K562 (cell line): ENCODE results near the gene SLC5A6. TPM values are rescaled to one million over a fixed set of nuclear protein-coding genes. Genes with fewer than 3 reads are reported as not detected.

ENCODE experiments used
- ATAC-seq: fragments of 200-7000 bp; cut with Tn5 transposase; 3 replicates; pipeline ENCODE4 v1.9.1; 2020; ENCODE audit warnings: moderate library complexity
- BruUV-seq: library from RNA; stranded (reverse); fragments of 400-500 nt; replicated peaks from 2 replicates; lab custom pipeline; 2021; lab: Mats Ljungman, UMichigan
- CTCF ChIA-PET: fragments of 300-600 bp; formaldehyde crosslinking; extraction: SDS; loops from one replicate; lab custom pipeline; 2021; ENCODE audit warnings: low intra/inter-chr PET ratio; lab: Yijun Ruan, JAX
- POLR2A ChIA-PET: fragments of 300-600, 350-650 bp; sonication (Branson Sonifier 250); formaldehyde crosslinking; extraction: SDS; loops from one replicate; lab custom pipeline; 2021; ENCODE audit warnings: antibody characterized with exemption, inconsistent platforms; lab: Yijun Ruan, JAX
- DNase-seq, 4 experiments: peaks; one replicate each; pipeline versions ENCODE4 v3.0.0 to v3.0.0-alpha.2; 2011 to 2018; ENCODE audit warnings: low spot score in 3 of 4, mixed read lengths in 3 of 4; ENCODE audit errors: extremely low read depth in 1 of 4
- FAIRE-seq: peaks from 2 replicates; lab custom pipeline; 2011; peaks lifted over from hg19 to GRCh38; lab: Jason Lieb, UNC
- H2AFZ ChIP-seq: 2 replicates; pipeline ENCODE4 v1.6.0; 2011; ENCODE audit warnings: low read depth, low read length, control low read depth, inconsistent platforms
- H3K27ac ChIP-seq: fragments of 200-600 bp; 3 replicates; pipeline ENCODE4 v1.8.0; 2011; ENCODE audit warnings: low read depth, mild to moderate bottlenecking, control low read depth, inconsistent platforms, low read length, moderate library complexity, mixed read lengths; ENCODE audit errors: extremely low read depth
- H3K27me3 ChIP-seq, 2 experiments: fragments of 300-600 bp in 1 of 2; 2 replicates in 1 of 2; 3 replicates in 1 of 2; pipeline versions ENCODE4 v1.6.0 to v1.8.0; 2011; ENCODE audit warnings: inconsistent platforms in 2 of 2, low read length in 2 of 2, mild to moderate bottlenecking in 1 of 2, mixed read lengths in 1 of 2, moderate library complexity in 1 of 2; ENCODE audit not compliant: control insufficient read depth in 2 of 2, insufficient read depth in 2 of 2
- H3K36me3 ChIP-seq: fragments of 300-600 bp; 3 replicates; pipeline ENCODE4 v1.8.0; 2011; ENCODE audit warnings: mild to moderate bottlenecking, low read length, inconsistent platforms; ENCODE audit not compliant: control insufficient read depth, insufficient read depth
- H3K4me1 ChIP-seq, 2 experiments: fragments of 200-600 bp in 1 of 2; replicated peaks in 1 of 2; 2 replicates in 1 of 2; 3 replicates in 1 of 2; pipeline versions ENCODE4 v1.5.1 to v1.8.0; 2011; ENCODE audit warnings: inconsistent platforms in 2 of 2, low read length in 2 of 2, mild to moderate bottlenecking in 1 of 2, mixed read lengths in 1 of 2, moderate library complexity in 1 of 2; ENCODE audit not compliant: control insufficient read depth in 2 of 2, insufficient read depth in 2 of 2
- H3K4me2 ChIP-seq: 2 replicates; pipeline ENCODE4 v1.6.1; 2011; ENCODE audit warnings: low read length, control low read depth, inconsistent platforms, mixed read lengths; ENCODE audit not compliant: insufficient read depth
- H3K4me3 ChIP-seq: fragments of 200-600 bp; sonication (generic), shearing (Covaris generic); 2 replicates; pipeline ENCODE4 v1.5.1; 2016; ENCODE audit warnings: control low read depth, inconsistent platforms
- H3K79me2 ChIP-seq: fragments of 200-600 bp; 3 replicates; pipeline ENCODE4 v1.8.0; 2011; ENCODE audit warnings: low read length, inconsistent platforms; ENCODE audit not compliant: control insufficient read depth, insufficient read depth
- H3K9ac ChIP-seq, 2 experiments: 2 replicates each; pipeline versions ENCODE4 v1.6.0 to v1.6.1; 2011; ENCODE audit warnings: low read depth in 2 of 2, low read length in 2 of 2, control low read depth in 1 of 2, inconsistent platforms in 1 of 2, mild to moderate bottlenecking in 1 of 2, mixed read lengths in 1 of 2; ENCODE audit not compliant: insufficient read depth in 1 of 2
- H3K9me1 ChIP-seq: one replicate; pipeline ENCODE4 v1.6.0; 2011; ENCODE audit warnings: inconsistent platforms, mild to moderate bottlenecking, low read length, moderate library complexity; ENCODE audit not compliant: control insufficient read depth, insufficient read depth
- H3K9me3 ChIP-seq: replicated peaks from 2 replicates; pipeline ENCODE4 v1.5.1; 2011; ENCODE audit warnings: low read depth, low read length, inconsistent platforms; ENCODE audit not compliant: control insufficient read depth, insufficient read depth
- H4K20me1 ChIP-seq: replicated peaks from 2 replicates; pipeline ENCODE4 v1.6.1; 2011; ENCODE audit warnings: low read length, inconsistent platforms, mixed read lengths; ENCODE audit not compliant: control insufficient read depth, insufficient read depth
- CBFA2T2 ChIP-seq: fragments of 450-650 bp; conservative IDR thresholded peaks from 2 replicates; pipeline ENCODE4 v1.6.1; 2017; ENCODE audit warnings: mild to moderate bottlenecking
- DMBX1 ChIP-seq: fragments of 250-450 bp; sonication (Bioruptor Pico); IDR thresholded peaks from 2 replicates; pipeline ENCODE4 v1.8.0; 2022; ENCODE audit warnings: inconsistent platforms, mild to moderate bottlenecking, moderate library complexity, borderline replicate concordance
- HDAC6 ChIP-seq: IDR thresholded peaks from 2 replicates; pipeline ENCODE4 v1.6.1; 2012; ENCODE audit warnings: low read depth, mild to moderate bottlenecking, control low read depth, inconsistent platforms, low read length, moderate library complexity
- MCM2 ChIP-seq: fragments of 450-650 bp; IDR thresholded peaks from 2 replicates; pipeline ENCODE4 v1.6.1; 2017; ENCODE audit warnings: low read depth, mild to moderate bottlenecking
- MYNN ChIP-seq, 2 experiments: sonication (generic); formaldehyde crosslinking in 1 of 2; IDR thresholded peaks; 2 replicates each; pipeline versions ENCODE4 v1.5.0 to v1.6.1; 2016 to 2020; ENCODE audit warnings: antibody characterized with exemption in 1 of 2, missing genetic modification reagents in 1 of 2
- NONO ChIP-seq, 2 experiments: fragments of 200-400 bp in 1 of 2; fragments of 450-650 bp in 1 of 2; formaldehyde crosslinking in 1 of 2; IDR thresholded peaks; 2 replicates each; pipeline ENCODE4 v1.6.1; 2017; ENCODE audit warnings: low read depth in 2 of 2, mild to moderate bottlenecking in 2 of 2, moderate library complexity in 2 of 2, low read length in 1 of 2
- PHF8 ChIP-seq: fragments of 200-600 bp; sonication (generic); IDR thresholded peaks from 2 replicates; pipeline ENCODE4 v1.6.1; 2012; ENCODE audit warnings: mixed run types, mild to moderate bottlenecking, inconsistent platforms, low read length, moderate library complexity, borderline replicate concordance
- RBBP5 ChIP-seq: fragments of 200-600 bp; sonication (generic); IDR thresholded peaks from 2 replicates; pipeline ENCODE4 v1.6.1; 2012; ENCODE audit warnings: borderline replicate concordance, mild to moderate bottlenecking, low read length, control low read depth, inconsistent platforms; ENCODE audit not compliant: insufficient read depth, poor library complexity, severe bottlenecking
- RFX1 ChIP-seq: fragments of 450-650 bp; IDR thresholded peaks from 2 replicates; pipeline ENCODE4 v1.6.1; 2016; ENCODE audit warnings: mild to moderate bottlenecking, moderate library complexity
- TBL1XR1 ChIP-seq, 2 experiments: IDR thresholded peaks; 2 replicates each; pipeline ENCODE4 v1.6.1; 2012; ENCODE audit warnings: improper control_type of control experiment in 2 of 2, low read length in 2 of 2, mild to moderate bottlenecking in 1 of 2
- TCF7 ChIP-seq: sonication (generic); IDR thresholded peaks from 2 replicates; pipeline ENCODE4 v1.6.1; 2016; ENCODE audit warnings: antibody characterized with exemption, borderline replicate concordance
- U2AF1 ChIP-seq: fragments of 200-400 bp; formaldehyde crosslinking; optimal IDR thresholded peaks from 2 replicates; pipeline ENCODE3; 2017; ENCODE audit warnings: mild to moderate bottlenecking, low read depth, low read length, moderate library complexity
- ZNF263 ChIP-seq: sonication (generic); formaldehyde crosslinking; IDR thresholded peaks from 2 replicates; pipeline ENCODE4 v1.8.0; 2022; ENCODE audit warnings: mild to moderate bottlenecking, missing genetic modification reagents, borderline replicate concordance
- ZNF324 ChIP-seq: fragments of 250-450 bp; sonication (Bioruptor Pico); IDR thresholded peaks from 2 replicates; pipeline ENCODE4 v1.4.0; 2020; ENCODE audit warnings: mild to moderate bottlenecking
- WGBS: fragments of 100-300 bp; shearing (Covaris generic); methylation state at CpG from one replicate; pipeline ENCODE4 v1.1.6; 2016; ENCODE audit warnings: low coverage, mixed read lengths; ENCODE audit not compliant: insufficient coverage; ENCODE audit errors: missing lambda C conversion rate; 5-methylcytosine and 5-hydroxymethylcytosine counted together
- in situ Hi-C: fragments of 300-500 bp; cut with MboI; formaldehyde crosslinking; loops from 4 replicates; pipeline ENCODE4 v1.15.0; 2018; ENCODE audit warnings: inconsistent platforms, mixed read lengths
- intact Hi-C: fragments of 100-400 bp; cut with micrococcal nuclease; formaldehyde crosslinking; loops from 2 replicates; pipeline ENCODE4 v1.14.2; 2022
- polyA plus RNA-seq, 8 experiments: library from polyadenylated mRNA; depleted of rRNA in 4 of 8; stranded (reverse) in 5 of 8; unstranded in 3 of 8; fragments of >200 nt; fragmentation: Nextera tagmentation in 2 of 8; fragmentation: Illumina TruSeq in 1 of 8; extraction: Ambion mirVana in 2 of 8; extraction: Trizol in 1 of 8; gene quantifications; 2 replicates each; pipeline versions ENCODE4 v1.2.1 to v1.2.3, GENCODE V29; 2011 to 2014; ENCODE audit warnings: inconsistent platforms in 1 of 8, missing spikeins in 1 of 8
- total RNA-seq, 7 experiments: library from RNA; depleted of rRNA in 6 of 7; stranded (reverse); fragments of >200 nt in 6 of 7; fragmentation: Illumina TruSeq in 2 of 7; extraction: Trizol in 2 of 7; gene quantifications; 2 replicates each; pipeline versions ENCODE4 v1.2.1 to v1.2.3, GENCODE V29; 2011 to 2021; ENCODE audit warnings: low replicate concordance in 1 of 7
- TF ChIP-seq, protein P1 (sequence below), 2 experiments: fragments of 450-650 bp in 1 of 2; sonication (generic) in 1 of 2; formaldehyde crosslinking in 1 of 2; IDR thresholded peaks in 1 of 2; conservative IDR thresholded peaks in 1 of 2; 2 replicates each; pipeline versions ENCODE4 v1.6.1 to v1.8.1; 2016 to 2023; ENCODE audit warnings: mild to moderate bottlenecking in 2 of 2, moderate library complexity in 2 of 2, inconsistent platforms in 1 of 2, missing genetic modification reagents in 1 of 2

The SLC5A6 gene
- total and polyA plus RNA-seq, 9 of the 15 experiments (the other 6 are each of a cell fraction or from before 2014, with no cell fraction given) = 32.6 to 137 (median 107) TPM

- BruUV-seq = no TSS peak
Measured at GRCh38 chr2:27236626-27237025, 24.6 kb upstream of the SLC5A6 start.

More at GRCh38 chr2:27236626-27237025, 24.6 kb upstream of the SLC5A6 start:
- Histone ChIP-seq H3K36me3 (peaks cover 98% of the 10 kb centered on the region), H3K4me1 (peaks cover 0 to 3% of the 10 kb centered on the region in 2 experiments; a peak in 1 of 5 replicates), H3K27ac (no peak overlapping the region), H3K9me3 (no peaks in the 10 kb centered on the region)
- CTCF ChIA-PET = interaction anchor here (0.6 kb wide), 1 partner anchor 133 kb away, joined by 3 read pairs; no protein-coding TSS in a partner anchor
- POLR2A ChIA-PET = interaction anchor here (0.7 to 1.1 kb wide), 3 partner anchors 20 to 86 kb away, joined by 3 to 5 read pairs (median 3); partner anchors contain the start of genes CAD and MPV17
- DNase-seq = no peak
- in situ Hi-C loops = loop anchor here (5.0 kb wide), 1 partner anchor 51 kb away; no protein-coding TSS in a partner anchor
- TF ChIP-seq RFX1 (no peak), CBFA2T2 (no peak), ZNF263 (CRISPR knock-in tag) (no peak), PHF8 (no peak), TCF7 (no peak), RBBP5 (no peak), TBL1XR1 (IDR thresholded peaks at IDR 0.05; ENCODE audit: low read length in 2 of 2) (no peak), NONO (IDR thresholded peaks at IDR 0.05; ENCODE audit: low read depth in 2 of 2, low read length in 1 of 2) (no peak), ZNF324 (CRISPR knock-in tag) (no peak), MYNN (IDR thresholded peaks at IDR 0.05) (no peak), MYNN (CRISPR knock-in tag; IDR thresholded peaks at IDR 0.05) (no peak), MCM2 (no peak), U2AF1 (no peak), DMBX1 (CRISPR knock-in tag) (no peak), HDAC6 (no peak)
- TF ChIP-seq, protein P1, sequence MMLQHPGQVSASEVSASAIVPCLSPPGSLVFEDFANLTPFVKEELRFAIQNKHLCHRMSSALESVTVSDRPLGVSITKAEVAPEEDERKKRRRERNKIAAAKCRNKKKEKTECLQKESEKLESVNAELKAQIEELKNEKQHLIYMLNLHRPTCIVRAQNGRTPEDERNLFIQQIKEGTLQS (IDR thresholded peaks at IDR 0.05) = no peak
- TF ChIP-seq, protein P1 (CRISPR knock-in tag; conservative IDR thresholded peaks at IDR 0.05) = no peak
- TF ChIP-seq, all 486 proteins: peak for 0
- no peaks in the 10 kb centered on the region for H4K20me1 ChIP-seq
- no peaks in the 10 kb centered on the region for H3K27me3 ChIP-seq
- H3K9ac ChIP-seq = no peak overlapping the region
- no peak for FAIRE-seq
- no peaks in the 10 kb centered on the region for H3K79me2 ChIP-seq
- no peak overlapping the region for H2AFZ ChIP-seq
- no peak overlapping the region for H3K4me3 ChIP-seq
- no peaks in the 10 kb centered on the region for H3K9me1 ChIP-seq
- 88% methylated on average over 3 of the region's 3 CpGs for WGBS
- no peak overlapping the region for H3K4me2 ChIP-seq
- intact Hi-C loops = no loop called here
- ATAC-seq = no peak
